ENCODE measurements around the gene LMTK3. TPM values are rescaled to one million over a fixed set of nuclear protein-coding genes. Genes with fewer than 3 reads are reported as not detected.
"Not testable (repeated sequence)": the region's sequence is repeated elsewhere in the genome, so short reads cannot be mapped to it uniquely, and the experiment has no call there.

The LMTK3 gene
- total RNA-seq, 1 donor from 2014 or later = 2.9 TPM

GRCh38 chr19:48541813-48542212 is 30.2 kb upstream of the LMTK3 start:
- no peak for TF ChIP-seq CTCF (IDR thresholded peaks at IDR 0.05; ENCODE audit: insufficient read depth, low read length, poor library complexity, severe bottlenecking)
- Histone ChIP-seq H3K27me3 (ENCODE audit: control insufficient read depth, insufficient read depth, low read length) (no peaks in the 10 kb centered on the region), H3K36me3 (ENCODE audit: control insufficient read depth, insufficient read depth, low read length) (no peaks in the 10 kb centered on the region), H3K4me3 (ENCODE audit: low read depth, low read length) (no peak overlapping the region)
- DNase-seq (ENCODE audit: low read depth) = no peak

GRCh38 chr19:48540110-48540509 is 28.5 kb upstream of the LMTK3 start:
- no peaks in the 10 kb centered on the region for H3K27me3 ChIP-seq (ENCODE audit: control insufficient read depth, insufficient read depth, low read length)
- no peaks in the 10 kb centered on the region for H3K36me3 ChIP-seq (ENCODE audit: control insufficient read depth, insufficient read depth, low read length)
- no peak for TF ChIP-seq CTCF (IDR thresholded peaks at IDR 0.05; ENCODE audit: insufficient read depth, low read length, poor library complexity, severe bottlenecking)
- DNase-seq (ENCODE audit: low read depth) = no peak
- H3K4me3 ChIP-seq (ENCODE audit: low read depth, low read length) = no peak overlapping the region

DNA sequence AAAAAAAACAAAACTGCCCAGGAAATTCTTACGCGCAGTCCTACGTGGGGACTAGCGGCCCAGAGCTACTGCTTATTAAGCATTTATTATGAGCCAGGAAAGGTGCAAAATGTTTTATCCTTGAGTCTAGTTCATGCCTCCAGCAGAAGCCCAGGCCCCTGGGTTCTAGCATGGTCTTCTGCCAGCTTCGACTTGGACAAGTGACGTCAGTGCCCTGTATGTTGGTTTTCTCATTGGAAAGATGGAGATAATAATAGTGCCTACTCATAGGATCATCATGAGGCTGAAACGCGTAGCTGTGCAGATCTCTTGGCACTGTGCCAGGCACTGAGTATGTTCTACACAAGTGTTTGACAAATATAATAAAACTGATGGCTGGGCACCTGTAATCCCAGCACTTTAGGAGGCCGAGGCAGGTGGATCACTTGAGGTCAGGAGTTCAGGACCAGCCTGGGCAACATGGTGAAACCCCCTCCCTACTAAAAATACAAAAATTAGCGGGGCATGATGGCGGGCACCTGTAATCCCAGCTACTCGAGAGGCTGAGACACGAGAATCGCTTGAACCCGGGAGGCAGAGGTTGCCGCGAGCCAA is 28.0 kb upstream of the LMTK3 start:
- Histone ChIP-seq H3K27me3 (ENCODE audit: control insufficient read depth, insufficient read depth, low read length) (no peaks in the 10 kb centered on the region), H3K4me3 (ENCODE audit: low read depth, low read length) (no peak overlapping the region), H3K36me3 (ENCODE audit: control insufficient read depth, insufficient read depth, low read length) (no peaks in the 10 kb centered on the region)
- no peak for DNase-seq (ENCODE audit: low read depth)
- no peak for TF ChIP-seq CTCF (IDR thresholded peaks at IDR 0.05; ENCODE audit: insufficient read depth, low read length, poor library complexity, severe bottlenecking)

DNA sequence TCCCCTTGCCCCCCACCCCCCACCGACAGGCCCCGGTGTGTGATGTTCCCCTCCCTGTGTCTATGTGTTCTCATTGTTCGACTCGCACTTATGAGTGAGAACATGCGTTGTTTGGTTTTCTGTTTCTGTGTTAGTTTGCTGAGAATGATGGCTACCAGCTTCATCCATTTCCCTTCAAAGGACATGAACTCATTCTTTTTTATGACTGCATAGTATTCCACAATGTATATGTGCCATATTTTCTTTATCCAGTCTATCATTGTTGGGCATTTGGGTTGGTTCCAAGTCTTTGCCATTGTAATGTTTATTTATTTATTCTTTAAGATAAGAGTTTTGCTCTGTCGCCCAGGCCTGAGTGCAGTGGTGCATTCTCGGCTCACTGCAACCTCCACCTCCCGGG is 26.4 kb upstream of the LMTK3 start:
- H3K27me3 ChIP-seq (ENCODE audit: control insufficient read depth, insufficient read depth, low read length); H3K4me3 ChIP-seq (ENCODE audit: low read depth, low read length); H3K36me3 ChIP-seq (ENCODE audit: control insufficient read depth, insufficient read depth, low read length); DNase-seq (ENCODE audit: low read depth): not testable (repeated sequence)

DNA sequence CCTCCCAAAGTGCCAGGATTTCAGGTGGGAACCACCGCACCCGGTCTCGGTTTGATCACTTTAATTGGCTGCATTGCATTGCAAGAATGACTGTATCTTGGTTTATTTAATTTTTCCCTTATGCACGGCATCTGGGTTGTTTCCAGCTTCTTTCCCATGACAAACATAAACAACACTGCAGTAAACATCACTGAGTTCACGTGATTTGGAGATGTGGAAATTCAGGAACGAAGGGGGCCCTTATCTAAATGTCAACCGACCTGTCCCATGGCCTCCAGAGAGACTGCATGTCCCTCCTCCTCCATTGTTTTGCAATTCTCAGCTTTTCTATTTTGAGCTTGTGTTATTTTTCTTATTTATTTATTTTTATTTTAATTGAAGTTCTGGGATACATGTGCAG is 25.9 kb upstream of the LMTK3 start:
- no peak for TF ChIP-seq CTCF (IDR thresholded peaks at IDR 0.05; ENCODE audit: insufficient read depth, low read length, poor library complexity, severe bottlenecking)
- H3K36me3 ChIP-seq (ENCODE audit: control insufficient read depth, insufficient read depth, low read length) = no peaks in the 10 kb centered on the region
- DNase-seq (ENCODE audit: low read depth) = no peak
- no peak overlapping the region for H3K4me3 ChIP-seq (ENCODE audit: low read depth, low read length)
- no peaks in the 10 kb centered on the region for H3K27me3 ChIP-seq (ENCODE audit: control insufficient read depth, insufficient read depth, low read length)

DNA sequence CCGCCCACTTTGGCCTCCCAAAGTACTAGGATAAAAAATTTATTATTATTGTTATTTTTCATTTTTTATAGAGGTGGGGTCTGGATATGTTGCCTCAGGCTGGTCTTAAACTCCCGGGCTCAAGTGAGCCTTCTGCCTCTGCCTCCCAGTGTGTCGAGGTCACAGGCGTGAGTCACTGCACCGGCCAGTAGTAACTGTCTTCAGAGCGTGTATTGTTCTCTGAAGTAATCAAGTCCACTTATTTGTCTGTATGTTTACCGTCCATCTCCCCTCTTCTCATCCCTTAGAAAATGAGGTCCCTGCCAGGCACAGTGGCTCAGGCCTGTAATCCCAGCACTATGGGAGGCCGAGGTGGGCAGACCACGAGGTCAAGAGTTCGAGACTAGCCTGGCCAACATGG is 22.1 kb upstream of the LMTK3 start:
- no peak for DNase-seq (ENCODE audit: low read depth)
- no peaks in the 10 kb centered on the region for H3K27me3 ChIP-seq (ENCODE audit: control insufficient read depth, insufficient read depth, low read length)
- H3K36me3 ChIP-seq (ENCODE audit: control insufficient read depth, insufficient read depth, low read length) = no peaks in the 10 kb centered on the region
- TF ChIP-seq CTCF (IDR thresholded peaks at IDR 0.05; ENCODE audit: insufficient read depth, low read length, poor library complexity, severe bottlenecking) = no peak
- H3K4me3 ChIP-seq (ENCODE audit: low read depth, low read length) = no peak overlapping the region
